Measurements from ENCODE around the gene TM4SF5.

Gene TM4SF5

GRCh38 chr17:4771519-4772234 is at the start of gene TM4SF5:
Gene TM4SF5 (plus strand): TSS chr17:4771886. CDS start chr17:4771923, 37 bp downstream.
- no peak for DNase-seq (ENCODE audit: low read depth in 2 of 2)

GRCh38 chr17:4722678-4723240 is 48.9 kb upstream of the TM4SF5 start:
- no peak for DNase-seq (ENCODE audit: low read depth in 2 of 2)

- no peak for DNase-seq (ENCODE audit: low read depth in 2 of 2)
Measured at GRCh38 chr17:4724650-4725049, 47.0 kb upstream of the TM4SF5 start.

GRCh38 chr17:4725646-4726310 is 45.9 kb upstream of the TM4SF5 start:
- no peak for DNase-seq (ENCODE audit: low read depth in 2 of 2)

- no peak for DNase-seq (ENCODE audit: low read depth in 2 of 2)
Measured at GRCh38 chr17:4728124-4728523, 43.6 kb upstream of the TM4SF5 start.

- no peak for DNase-seq (ENCODE audit: low read depth in 2 of 2)
Measured at GRCh38 chr17:4733073-4733531, 38.6 kb upstream of the TM4SF5 start.

- no peak for DNase-seq (ENCODE audit: low read depth in 2 of 2)
Measured at GRCh38 chr17:4734857-4735475, 36.7 kb upstream of the TM4SF5 start.

- no peak for DNase-seq (ENCODE audit: low read depth in 2 of 2)
Measured at GRCh38 chr17:4735876-4736651, 35.6 kb upstream of the TM4SF5 start.

GRCh38 chr17:4738136-4739121 is 33.3 kb upstream of the TM4SF5 start:
- DNase-seq (ENCODE audit: low read depth in 2 of 2) = no peak

- peak; percentile 30 to 39 for DNase-seq (ENCODE audit: low read depth in 2 of 2)
Measured at GRCh38 chr17:4739122-4740024, 32.3 kb upstream of the TM4SF5 start, which contains the start of the genes CXCL16 and ZMYND15. Gene CXCL16 (minus strand): TSS chr17:4739928. CDS start chr17:4739339, 589 bp downstream. Gene ZMYND15 (plus strand): TSS chr17:4739833. CDS start chr17:4740549, 716 bp downstream.

GRCh38 chr17:4740025-4740351 is 31.7 kb upstream of the TM4SF5 start:
- DNase-seq (ENCODE audit: low read depth in 2 of 2) = no peak

GRCh38 chr17:4740584-4740983 is 31.1 kb upstream of the TM4SF5 start:
- DNase-seq (ENCODE audit: low read depth in 2 of 2) = no peak

GRCh38 chr17:4741544-4741943 is 30.1 kb upstream of the TM4SF5 start:
- DNase-seq (ENCODE audit: low read depth in 2 of 2) = no peak

- no peak for DNase-seq (ENCODE audit: low read depth in 2 of 2)
Measured at GRCh38 chr17:4742133-4742532, 29.6 kb upstream of the TM4SF5 start.

- DNase-seq (ENCODE audit: low read depth in 2 of 2) = no peak
Measured at GRCh38 chr17:4742629-4743028, 29.1 kb upstream of the TM4SF5 start.

- no peak for DNase-seq (ENCODE audit: low read depth in 2 of 2)
Measured at GRCh38 chr17:4743216-4743615, 28.5 kb upstream of the TM4SF5 start.

- no peak for DNase-seq (ENCODE audit: low read depth in 2 of 2)
Measured at GRCh38 chr17:4743898-4744297, 27.8 kb upstream of the TM4SF5 start.

- DNase-seq (ENCODE audit: low read depth in 2 of 2) = no peak
Measured at GRCh38 chr17:4744999-4745969, 26.4 kb upstream of the TM4SF5 start.

Data from stimulated activated CD4-positive, alpha-beta T cell treated with anti-CD3 and anti-CD28 coated beads, Interleukin-1b, Interleukin-23, amount 100 ng/mL, for 4 hours (primary cell).